ENCODE measurements around the gene TOMM20L.

Gene TOMM20L

DNA sequence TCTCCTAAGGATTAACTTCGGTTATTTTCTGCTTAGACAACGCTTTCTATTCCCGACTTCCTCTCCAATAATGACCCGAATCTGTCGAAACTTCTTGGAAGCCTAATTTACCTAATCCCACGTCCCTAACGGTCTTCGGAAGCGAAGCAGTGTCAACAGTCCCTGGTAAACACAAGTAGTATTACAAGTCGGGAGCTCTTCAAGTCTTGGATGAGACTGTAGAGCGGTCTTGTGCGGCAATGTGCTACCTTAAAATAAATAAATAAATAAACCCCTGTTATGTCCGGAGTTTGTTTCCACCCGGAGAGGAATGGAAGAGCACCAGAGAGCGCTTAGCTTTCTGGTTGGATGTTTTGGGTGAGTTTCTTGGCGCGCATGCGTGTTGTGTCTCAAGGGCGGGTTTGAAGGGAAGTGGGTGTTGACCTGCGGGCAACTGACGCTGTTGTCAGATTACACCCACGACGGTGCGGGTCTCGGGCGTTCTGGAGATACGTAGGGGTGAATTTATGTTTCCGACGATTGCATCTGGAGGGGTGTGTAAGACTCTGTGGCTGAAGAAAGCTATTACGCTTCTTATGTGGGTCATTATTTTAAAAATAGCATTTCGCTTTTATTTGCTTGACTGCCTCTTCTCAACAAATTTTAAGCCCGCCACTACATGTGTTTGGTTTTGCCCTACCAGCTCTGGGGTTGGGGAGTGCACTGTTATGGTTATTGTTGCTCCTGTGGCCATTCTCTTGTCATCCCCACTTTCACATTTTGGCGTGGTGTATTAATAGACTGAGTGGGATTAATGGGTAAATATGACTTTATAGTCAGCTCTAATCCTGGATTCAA is 31.8 kb downstream of the TOMM20L start, which contains the start of the genes KIAA0586 and TIMM9:
Gene KIAA0586, plus strand, starts transcription at position 439 of the 837 bp plus-strand sequence. CDS start 546 bp downstream, outside the sequence.
Gene TIMM9, minus strand, starts transcription at position 251 of the 837 bp plus-strand sequence. CDS start 15,586 bp downstream, outside the sequence.
- peak; percentile 96 for DNase-seq (ENCODE audit: low spot score)

DNA sequence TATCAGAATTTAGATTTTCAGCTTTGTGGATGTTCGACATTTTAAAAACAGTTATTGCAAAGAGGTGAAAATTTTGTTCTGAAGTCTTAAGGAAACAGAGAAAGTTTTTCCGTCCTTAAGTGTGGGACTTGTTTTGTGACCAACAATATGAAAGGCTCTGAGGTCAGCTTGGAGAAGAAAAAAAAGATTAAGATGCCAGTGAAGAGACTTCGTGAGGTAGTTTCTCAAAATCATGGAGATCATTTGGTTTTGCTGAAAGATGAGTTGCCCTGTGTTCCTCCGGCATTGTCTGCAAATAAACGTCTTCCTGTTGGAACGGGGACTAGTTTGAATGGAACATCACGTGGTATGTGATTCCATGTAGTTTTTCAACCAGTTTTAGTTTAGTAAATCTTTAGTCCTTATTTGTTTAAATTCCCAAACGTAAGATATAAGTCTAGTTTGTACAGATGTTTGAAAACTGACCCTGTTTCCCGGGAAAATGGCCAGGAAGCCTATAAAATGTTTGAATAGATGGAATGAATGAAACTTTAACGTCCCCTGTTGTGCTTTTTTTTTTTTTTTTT is 32.5 kb downstream of the TOMM20L start:
- peak; percentile 47 for DNase-seq (ENCODE audit: low spot score)

DNA sequence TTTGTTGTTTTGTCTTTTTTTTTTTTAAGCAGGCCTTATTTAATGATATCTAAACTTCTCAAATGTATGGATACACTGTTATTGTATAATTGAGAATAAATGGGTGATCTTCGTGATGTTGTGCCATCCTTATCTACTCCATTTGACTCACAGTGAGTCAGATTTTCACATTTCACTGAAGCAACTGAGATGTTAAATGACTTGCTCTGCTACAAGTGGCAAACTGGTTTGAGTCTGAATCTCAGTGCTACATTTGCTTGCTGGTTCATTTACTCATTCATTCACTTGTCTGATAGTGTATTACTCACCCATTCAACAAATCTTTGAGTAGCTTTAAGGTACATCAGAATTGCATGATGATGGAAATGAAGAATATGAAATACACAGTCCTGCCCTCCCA is 34.4 kb downstream of the TOMM20L start:
- no peak for DNase-seq (ENCODE audit: low spot score)

GRCh38 chr14:58439476-58439875 is 43.7 kb downstream of the TOMM20L start:
- DNase-seq (ENCODE audit: low spot score), result no peak

DNA sequence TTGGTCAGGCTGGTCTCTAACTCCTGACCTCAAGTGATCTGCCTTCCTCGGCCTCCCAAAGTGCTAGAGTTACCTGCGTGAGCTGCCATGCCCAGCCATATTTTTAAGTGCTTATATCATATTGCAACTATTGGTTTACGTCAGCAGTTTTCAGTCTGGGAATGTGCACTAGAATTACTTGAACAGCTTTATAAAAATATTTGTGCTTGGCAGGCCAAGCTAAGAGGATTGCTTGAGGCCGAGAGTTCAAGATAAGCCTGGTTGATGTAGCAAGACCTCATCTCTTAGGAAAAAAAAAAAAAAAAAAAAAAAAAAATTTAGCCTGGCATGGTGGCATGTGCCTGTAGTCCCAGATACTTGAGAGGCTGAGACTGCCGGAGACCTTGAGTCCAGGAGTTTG is 48.9 kb downstream of the TOMM20L start:
- DNase-seq (ENCODE audit: low spot score), result no peak

DNA sequence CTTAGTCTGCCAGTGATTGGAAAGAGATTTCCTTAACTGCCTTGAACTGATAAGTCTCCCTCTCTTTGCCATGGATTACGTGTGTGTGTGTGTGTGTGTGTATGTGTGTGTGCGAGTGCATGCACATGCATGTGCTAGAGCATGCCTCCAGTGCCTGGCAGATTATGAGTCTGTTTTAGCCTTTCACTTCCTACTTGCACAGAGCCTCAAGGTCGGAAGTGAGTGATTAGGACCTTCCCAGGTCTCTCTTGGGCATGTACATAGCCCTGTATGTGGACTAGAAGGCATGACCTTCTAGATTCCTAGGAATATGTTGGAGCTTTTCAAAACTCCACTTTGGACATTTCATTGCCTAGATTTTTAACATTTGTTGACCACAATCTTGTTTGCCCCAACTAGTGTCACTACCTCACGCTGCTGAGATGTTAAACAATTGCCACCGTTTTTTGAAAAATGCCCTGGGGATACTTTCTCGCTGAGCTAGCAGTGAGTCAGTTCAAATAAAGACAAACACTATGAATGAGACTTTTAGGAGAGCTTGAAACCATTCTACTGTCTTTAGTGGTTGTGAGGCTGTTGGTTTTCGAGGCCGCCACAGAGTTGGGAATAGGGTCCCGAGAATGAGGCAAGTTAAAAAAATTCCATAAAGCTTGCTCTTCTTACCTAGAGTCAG is 60.0 kb downstream of the TOMM20L start:
- DNase-seq (ENCODE audit: low spot score), result no peak

All from globus pallidus (tissue), 1 donor.